ENCODE measurements around the gene GPSM3.

The GPSM3 gene

DNA sequence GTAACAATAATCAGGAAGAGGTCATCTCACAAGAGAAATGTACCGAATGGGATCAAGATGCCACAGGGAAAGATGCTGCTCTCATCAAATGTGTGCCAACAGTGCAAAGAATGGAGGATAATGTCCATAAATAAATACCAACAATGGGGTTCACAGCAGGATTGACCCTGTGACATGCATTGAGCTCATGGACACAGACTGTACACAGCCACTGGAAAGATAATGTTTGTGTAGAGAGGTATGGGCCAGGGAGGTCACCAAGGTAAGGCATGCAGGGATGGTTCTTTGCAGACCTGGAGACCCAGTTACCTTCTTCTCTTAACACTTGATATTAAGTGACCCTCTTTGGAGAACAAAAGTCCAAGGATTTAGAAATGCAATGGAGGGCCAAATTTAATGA lies 18.0 kb downstream of the GPSM3 start:
- CTCF ChIA-PET: no interaction called here
- Histone ChIP-seq H3K9me3 (ENCODE audit: control insufficient read depth, insufficient read depth, low read depth, low read length) (no peaks in the 10 kb centered on the region), H3K4me3 (ENCODE audit: low read depth, low read length) (no peak overlapping the region; the same call in 1 of the 2 replicates), H3K4me1 (ENCODE audit: control insufficient read depth, insufficient read depth, low read length) (peaks cover 14% of the 10 kb centered on the region), H3K27ac (ENCODE audit: extremely low read depth, low read depth, low read length) (no peak overlapping the region), H3K36me3 (ENCODE audit: control insufficient read depth in 2 of 2, insufficient read depth in 1 of 2, low read length in 2 of 2) (peaks cover 15 to 30% of the 10 kb centered on the region in 2 experiments; a peak in 2 of 3 replicates)
- POLR2A ChIA-PET: interaction anchor here (0.6 kb wide), 1 partner anchor 52 kb away, joined by 3 read pairs; no protein-coding TSS in a partner anchor
- TF ChIP-seq ZNF514 (tag by site-specific recombination; IDR thresholded peaks at IDR 0.05) (no peak), KLF8 (tag by site-specific recombination; IDR thresholded peaks at IDR 0.05) (no peak), ZBTB10 (tag by site-specific recombination; IDR thresholded peaks at IDR 0.05) (no peak), GFI1B (tag by site-specific recombination; IDR thresholded peaks at IDR 0.05) (no peak), ZNF23 (tag by site-specific recombination; IDR thresholded peaks at IDR 0.05; ENCODE audit: borderline replicate concordance) (no peak), ZNF560 (tag by site-specific recombination; IDR thresholded peaks at IDR 0.05; ENCODE audit: borderline replicate concordance) (no peak), ZNF513 (tag by site-specific recombination; IDR thresholded peaks at IDR 0.05) (no peak), TRIM28 (IDR thresholded peaks at IDR 0.05; ENCODE audit: borderline replicate concordance, low read length) (no peak), BCL11A (tag by site-specific recombination; IDR thresholded peaks at IDR 0.05; ENCODE audit: low read depth) (no peak), ZNF548 (tag by site-specific recombination; IDR thresholded peaks at IDR 0.05) (no peak), ZBTB7A (tag by site-specific recombination; IDR thresholded peaks at IDR 0.05; ENCODE audit: low read depth) (no peak), ZNF596 (tag by site-specific recombination; IDR thresholded peaks at IDR 0.05) (no peak), KLF16 (tag by site-specific recombination; IDR thresholded peaks at IDR 0.05) (no peak), ZBTB48 (tag by site-specific recombination; IDR thresholded peaks at IDR 0.05) (no peak), ZBTB6 (tag by site-specific recombination; IDR thresholded peaks at IDR 0.05) (no peak)
- TF ChIP-seq, protein P1, sequence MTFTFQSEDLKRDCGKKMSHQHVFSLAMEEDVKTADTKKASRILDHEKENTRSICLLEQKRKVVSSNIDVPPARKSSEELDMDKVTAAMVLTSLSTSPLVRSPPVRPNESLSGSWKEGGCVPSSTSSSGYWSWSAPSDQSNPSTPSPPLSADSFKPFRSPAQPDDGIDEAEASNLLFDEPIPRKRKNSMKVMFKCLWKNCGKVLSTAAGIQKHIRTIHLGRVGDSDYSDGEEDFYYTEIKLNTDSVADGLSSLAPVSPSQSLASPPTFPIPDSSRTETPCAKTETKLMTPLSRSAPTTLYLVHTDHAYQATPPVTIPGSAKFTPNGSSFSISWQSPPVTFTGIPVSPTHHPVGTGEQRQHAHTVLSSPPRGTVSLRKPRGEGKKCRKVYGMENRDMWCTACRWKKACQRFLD (tag by site-specific recombination; IDR thresholded peaks at IDR 0.05): no peak
- TF ChIP-seq, protein P2, sequence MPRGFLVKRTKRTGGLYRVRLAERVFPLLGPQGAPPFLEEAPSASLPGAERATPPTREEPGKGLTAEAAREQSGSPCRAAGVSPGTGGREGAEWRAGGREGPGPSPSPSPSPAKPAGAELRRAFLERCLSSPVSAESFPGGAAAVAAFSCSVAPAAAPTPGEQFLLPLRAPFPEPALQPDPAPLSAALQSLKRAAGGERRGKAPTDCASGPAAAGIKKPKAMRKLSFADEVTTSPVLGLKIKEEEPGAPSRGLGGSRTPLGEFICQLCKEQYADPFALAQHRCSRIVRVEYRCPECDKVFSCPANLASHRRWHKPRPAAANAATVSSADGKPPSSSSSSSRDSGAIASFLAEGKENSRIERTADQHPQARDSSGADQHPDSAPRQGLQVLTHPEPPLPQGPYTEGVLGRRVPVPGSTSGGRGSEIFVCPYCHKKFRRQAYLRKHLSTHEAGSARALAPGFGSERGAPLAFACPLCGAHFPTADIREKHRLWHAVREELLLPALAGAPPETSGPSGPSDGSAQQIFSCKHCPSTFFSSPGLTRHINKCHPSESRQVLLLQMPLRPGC (tag by site-specific recombination; IDR thresholded peaks at IDR 0.05): no peak
- TF ChIP-seq, protein P3, sequence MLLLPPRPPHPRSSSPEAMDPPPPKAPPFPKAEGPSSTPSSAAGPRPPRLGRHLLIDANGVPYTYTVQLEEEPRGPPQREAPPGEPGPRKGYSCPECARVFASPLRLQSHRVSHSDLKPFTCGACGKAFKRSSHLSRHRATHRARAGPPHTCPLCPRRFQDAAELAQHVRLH (tag by site-specific recombination; IDR thresholded peaks at IDR 0.05): no peak
